Neural progenitor cell (in vitro differentiated cells): ENCODE data around the gene HARS2. TPM values are rescaled to one million over a fixed set of nuclear protein-coding genes. Genes with fewer than 3 reads are reported as not detected.
"Not testable (repeated sequence)": the region's sequence is repeated elsewhere in the genome, so short reads cannot be mapped to it uniquely, and the experiment has no call there.

ENCODE experiments used
- DNase-seq: peaks from one replicate; pipeline ENCODE4 v3.0.0-alpha.2; 2016; ENCODE audit warnings: low spot score
- H2AFZ ChIP-seq: fragments of 200-600 bp; sonication (generic); replicated peaks from 2 replicates; pipeline ENCODE4 v1.6.1; 2016; ENCODE audit warnings: antibody characterized with exemption
- H3F3A ChIP-seq: fragments of 200-600 bp; sonication (generic); 2 replicates; pipeline ENCODE4 v1.6.1; 2016; ENCODE audit warnings: antibody characterized with exemption, low read depth
- H3K27ac ChIP-seq: fragments of 200-600 bp; sonication (generic); 2 replicates; pipeline ENCODE4 v1.5.1; 2016; ENCODE audit warnings: mild to moderate bottlenecking
- H3K27me3 ChIP-seq: fragments of 200-600 bp; sonication (generic); 2 replicates; pipeline ENCODE4 v1.6.1; 2016; ENCODE audit warnings: mild to moderate bottlenecking, moderate library complexity
- H3K36me3 ChIP-seq: fragments of 200-600 bp; sonication (generic); 2 replicates; pipeline ENCODE4 v1.5.1; 2016
- H3K4me1 ChIP-seq: fragments of 200-600 bp; sonication (generic); 2 replicates; pipeline ENCODE4 v1.6.1; 2016; ENCODE audit warnings: mixed run types
- H3K4me2 ChIP-seq: fragments of 200-600 bp; sonication (generic); 2 replicates; pipeline ENCODE4 v1.6.1; 2016
- H3K4me3 ChIP-seq: fragments of 200-600 bp; sonication (generic); 2 replicates; pipeline ENCODE4 v1.5.1; 2016
- H3K79me2 ChIP-seq: fragments of 200-600 bp; sonication (generic); 2 replicates; pipeline ENCODE4 v1.6.1; 2016; ENCODE audit warnings: low read depth
- H3K9ac ChIP-seq: fragments of 200-600 bp; sonication (generic); 2 replicates; pipeline ENCODE4 v1.6.1; 2016
- H3K9me3 ChIP-seq: fragments of 200-600 bp; sonication (generic); 2 replicates; pipeline ENCODE4 v1.5.1; 2016; ENCODE audit warnings: low read depth
- H4K20me1 ChIP-seq: fragments of 200-600 bp; sonication (generic); 2 replicates; pipeline ENCODE4 v1.6.1; 2016; ENCODE audit warnings: low read depth
- H3K27ac Mint-ChIP-seq: 3 replicates; pipeline ENCODE4 v1.8.0; 2021; ENCODE audit warnings: mixed read lengths
- H3K27me3 Mint-ChIP-seq: 2 replicates; pipeline ENCODE4 v1.8.0; 2022; ENCODE audit warnings: low read depth, mild to moderate bottlenecking, inconsistent platforms, moderate library complexity, mixed read lengths; ENCODE audit not compliant: insufficient read depth
- H3K36me3 Mint-ChIP-seq: 3 replicates; pipeline ENCODE4 v1.8.0; 2021; ENCODE audit warnings: mixed read lengths
- H3K4me1 Mint-ChIP-seq: 3 replicates; pipeline ENCODE4 v1.8.0; 2021; ENCODE audit warnings: mixed read lengths
- H3K4me3 Mint-ChIP-seq: 3 replicates; pipeline ENCODE4 v1.8.0; 2021; ENCODE audit warnings: mild to moderate bottlenecking, moderate library complexity, mixed read lengths
- H3K9me3 Mint-ChIP-seq: 3 replicates; pipeline ENCODE4 v1.8.0; 2020; ENCODE audit warnings: mixed read lengths
- CTCF ChIP-seq: fragments of 200-600 bp; sonication (generic); IDR thresholded peaks from 2 replicates; pipeline ENCODE4 v1.5.1; 2017; ENCODE audit warnings: antibody characterized with exemption, mild to moderate bottlenecking
- EZH2 ChIP-seq: fragments of 200-600 bp; sonication (generic); IDR thresholded peaks from 2 replicates; pipeline ENCODE4 v1.6.1; 2017; ENCODE audit warnings: antibody characterized with exemption, mild to moderate bottlenecking, moderate library complexity
- EZH2phosphoT487 ChIP-seq: fragments of 200-600 bp; sonication (generic); IDR thresholded peaks from 2 replicates; pipeline ENCODE4 v1.6.1; 2017; ENCODE audit warnings: antibody characterized with exemption
- total RNA-seq: library from RNA; depleted of rRNA; stranded (reverse); fragments of >200 nt; gene quantifications from 2 replicates; pipeline ENCODE4 v1.2.3, GENCODE V29; 2015; ENCODE audit warnings: low replicate concordance

HARS2 gene
- total RNA-seq, 1 donor from 2014 or later = 30.6 TPM

DNA sequence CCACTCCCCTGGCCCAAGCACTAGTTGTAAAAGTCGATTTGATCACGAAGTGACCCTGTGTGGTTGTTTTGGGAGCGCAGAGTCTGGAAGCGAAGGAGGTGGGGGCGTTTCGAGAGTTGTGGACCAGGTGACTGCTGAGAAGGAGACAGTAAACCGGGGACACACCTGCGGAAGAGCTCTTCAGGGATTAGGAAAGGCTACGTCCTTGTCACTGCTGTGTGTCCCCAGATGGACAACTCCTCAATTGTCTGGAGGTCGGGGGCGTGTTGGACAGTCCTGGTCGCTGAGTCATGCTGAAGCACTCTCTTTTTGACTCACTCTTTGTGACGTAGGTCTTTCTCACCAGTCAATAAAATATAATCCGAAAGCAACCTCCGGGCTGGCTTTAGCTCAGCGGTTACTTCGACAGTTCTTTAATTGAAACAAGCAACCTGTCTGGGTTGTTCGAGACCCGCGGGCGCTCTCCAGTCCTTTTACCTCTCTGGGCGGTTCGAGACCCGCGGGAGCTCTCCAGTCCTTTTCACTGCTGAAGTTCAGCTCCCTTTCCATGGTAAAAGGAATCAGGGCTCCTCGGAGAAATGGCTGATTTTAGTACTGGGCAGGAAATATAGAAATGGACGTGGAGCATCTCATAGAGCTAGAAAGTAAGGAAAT is 19.8 kb downstream of the HARS2 start:
- Mint-ChIP-seq H3K27me3 (peaks cover 12% of the 10 kb centered on the region), H3K36me3 (peaks cover 7% of the 10 kb centered on the region), H3K9me3 (peaks cover 4% of the 10 kb centered on the region), H3K27ac (peak overlapping the region; percentile 94), H3K4me3 (peak overlapping the region; percentile 92), H3K4me1 (peaks cover 14% of the 10 kb centered on the region)
- no peak overlapping the region for H3K27ac ChIP-seq
- H3K36me3 ChIP-seq = peaks cover 4% of the 10 kb centered on the region
- H3K9me3 ChIP-seq = no peaks in the 10 kb centered on the region
- no peak overlapping the region for H3K9ac ChIP-seq
- H4K20me1 ChIP-seq = no peaks in the 10 kb centered on the region
- H3F3A ChIP-seq = peaks cover 15% of the 10 kb centered on the region
- H3K27me3 ChIP-seq = peaks cover 27% of the 10 kb centered on the region
- no peak for TF ChIP-seq CTCF
- TF ChIP-seq EZH2 = no peak
- TF ChIP-seq EZH2phosphoT487 = no peak
- no peaks in the 10 kb centered on the region for H3K79me2 ChIP-seq
- H3K4me2 ChIP-seq = peak overlapping the region; percentile 72
- H2AFZ ChIP-seq = peak overlapping the region; percentile 58
- H3K4me3 ChIP-seq = peak overlapping the region; percentile 51
- DNase-seq = peak; percentile 80
- H3K4me1 ChIP-seq = no peaks in the 10 kb centered on the region

GRCh38 chr5:140711794-140712193 is 20.5 kb downstream of the HARS2 start:
- no peak overlapping the region for H3K27ac ChIP-seq
- H3K4me3 Mint-ChIP-seq = peak overlapping the region; percentile 92
- peaks cover 27% of the 10 kb centered on the region for H3K27me3 ChIP-seq
- no peaks in the 10 kb centered on the region for H3K36me3 ChIP-seq
- no peak overlapping the region for H2AFZ ChIP-seq
- no peak overlapping the region for H3K4me3 ChIP-seq
- H3K36me3 Mint-ChIP-seq = peaks cover 2% of the 10 kb centered on the region
- TF ChIP-seq EZH2 (no peak), EZH2phosphoT487 (no peak), CTCF (no peak)
- no peaks in the 10 kb centered on the region for H3K4me1 ChIP-seq
- H3K9me3 Mint-ChIP-seq = peaks cover 4% of the 10 kb centered on the region
- peak overlapping the region; percentile 72 for H3K4me2 ChIP-seq
- H3K4me1 Mint-ChIP-seq = peaks cover 14% of the 10 kb centered on the region
- H3K9me3 ChIP-seq = no peaks in the 10 kb centered on the region
- DNase-seq = no peak
- peaks cover 11% of the 10 kb centered on the region for H3F3A ChIP-seq
- H3K27me3 Mint-ChIP-seq = peaks cover 10% of the 10 kb centered on the region
- no peak overlapping the region for H3K9ac ChIP-seq
- H4K20me1 ChIP-seq = no peaks in the 10 kb centered on the region
- no peaks in the 10 kb centered on the region for H3K79me2 ChIP-seq
- H3K27ac Mint-ChIP-seq = no peak overlapping the region

- Histone ChIP-seq H3K9ac (no peak overlapping the region), H4K20me1 (no peaks in the 10 kb centered on the region), H3F3A (peaks cover 7% of the 10 kb centered on the region), H3K36me3 (no peaks in the 10 kb centered on the region), H3K4me1 (no peaks in the 10 kb centered on the region), H3K27me3 (peaks cover 27% of the 10 kb centered on the region), H2AFZ (no peak overlapping the region), H3K27ac (no peak overlapping the region), H3K79me2 (no peaks in the 10 kb centered on the region), H3K4me2 (no peak overlapping the region), H3K9me3 (no peaks in the 10 kb centered on the region), H3K4me3 (no peak overlapping the region)
- Mint-ChIP-seq H3K4me1 (peaks cover 14% of the 10 kb centered on the region), H3K27me3 (peaks cover 10% of the 10 kb centered on the region), H3K36me3 (peaks cover 2% of the 10 kb centered on the region), H3K27ac (no peak overlapping the region), H3K4me3 (no peak overlapping the region), H3K9me3 (peaks cover 4% of the 10 kb centered on the region)
- TF ChIP-seq CTCF = no peak
- no peak for TF ChIP-seq EZH2phosphoT487
- TF ChIP-seq EZH2 = no peak
- no peak for DNase-seq
Measured at GRCh38 chr5:140713562-140714094, 22.4 kb downstream of the HARS2 start.

GRCh38 chr5:140716238-140716637 is 25.0 kb downstream of the HARS2 start:
- not testable (repeated sequence) for H3K4me3 Mint-ChIP-seq, H3K4me1 Mint-ChIP-seq, H3K36me3 Mint-ChIP-seq, DNase-seq, H3K9me3 Mint-ChIP-seq, H3K36me3 ChIP-seq, H3K4me2 ChIP-seq, H3K4me1 ChIP-seq, H3K27me3 ChIP-seq, H3K9ac ChIP-seq, H3K27ac Mint-ChIP-seq, H3K9me3 ChIP-seq, H3K4me3 ChIP-seq, H3K27me3 Mint-ChIP-seq, H2AFZ ChIP-seq, H3F3A ChIP-seq, H3K27ac ChIP-seq, H4K20me1 ChIP-seq, H3K79me2 ChIP-seq
